GM13977 (cell line): ENCODE data around the gene TMED5.

Experiments used
- DNase-seq: peaks from one replicate; pipeline ENCODE4 v3.0.0; 2012; ENCODE audit warnings: low spot score
- in situ Hi-C: fragments of 300-500 bp; cut with MboI; formaldehyde crosslinking; loops from one replicate; pipeline ENCODE4 v1.12.0; 2022; ENCODE audit warnings: low sequenced_read_pairs, low pct_unique_long_range_greater_than_20kb, mixed read lengths, inconsistent platforms; ENCODE audit not compliant: unreplicated experiment
- TF ChIP-seq, protein P1 (sequence below): IDR thresholded peaks from 2 replicates; pipeline ENCODE4 v1.5.1; 2012; ENCODE audit warnings: mild to moderate bottlenecking, control low read depth; ENCODE audit not compliant: insufficient read depth; ENCODE audit errors: extremely low read depth, missing control alignments

Gene TMED5

DNA sequence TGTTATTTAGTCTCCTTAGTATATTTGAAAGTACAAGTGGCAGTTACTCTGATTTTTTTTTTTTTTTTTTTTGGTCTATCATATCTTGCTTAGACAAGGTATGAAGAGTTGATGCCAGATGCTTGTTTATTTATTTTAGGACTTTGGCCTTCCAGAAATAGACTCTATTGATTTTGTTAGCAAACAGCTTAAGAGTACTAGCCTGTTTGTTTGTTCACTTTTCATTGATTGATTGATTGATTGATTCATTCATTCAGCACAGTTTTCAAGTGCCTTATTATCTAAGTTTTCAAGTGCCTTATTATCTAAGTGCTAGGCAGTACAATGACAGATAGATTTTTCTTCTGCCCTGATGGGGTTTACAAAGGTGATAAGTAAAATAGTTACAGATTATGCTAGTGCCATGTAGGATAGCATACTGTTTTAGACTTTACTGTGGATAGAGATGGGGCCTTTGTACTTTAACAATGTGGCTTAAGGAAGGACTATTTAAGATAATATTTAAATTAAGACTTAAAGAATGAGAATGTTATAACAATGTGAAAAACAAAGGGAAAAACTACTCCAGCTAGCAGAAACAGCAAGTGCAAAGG, 50.6 kb downstream of the TMED5 start:
- TF ChIP-seq, protein P1, sequence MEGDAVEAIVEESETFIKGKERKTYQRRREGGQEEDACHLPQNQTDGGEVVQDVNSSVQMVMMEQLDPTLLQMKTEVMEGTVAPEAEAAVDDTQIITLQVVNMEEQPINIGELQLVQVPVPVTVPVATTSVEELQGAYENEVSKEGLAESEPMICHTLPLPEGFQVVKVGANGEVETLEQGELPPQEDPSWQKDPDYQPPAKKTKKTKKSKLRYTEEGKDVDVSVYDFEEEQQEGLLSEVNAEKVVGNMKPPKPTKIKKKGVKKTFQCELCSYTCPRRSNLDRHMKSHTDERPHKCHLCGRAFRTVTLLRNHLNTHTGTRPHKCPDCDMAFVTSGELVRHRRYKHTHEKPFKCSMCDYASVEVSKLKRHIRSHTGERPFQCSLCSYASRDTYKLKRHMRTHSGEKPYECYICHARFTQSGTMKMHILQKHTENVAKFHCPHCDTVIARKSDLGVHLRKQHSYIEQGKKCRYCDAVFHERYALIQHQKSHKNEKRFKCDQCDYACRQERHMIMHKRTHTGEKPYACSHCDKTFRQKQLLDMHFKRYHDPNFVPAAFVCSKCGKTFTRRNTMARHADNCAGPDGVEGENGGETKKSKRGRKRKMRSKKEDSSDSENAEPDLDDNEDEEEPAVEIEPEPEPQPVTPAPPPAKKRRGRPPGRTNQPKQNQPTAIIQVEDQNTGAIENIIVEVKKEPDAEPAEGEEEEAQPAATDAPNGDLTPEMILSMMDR: no peak
- DNase-seq: no peak
- in situ Hi-C loops: no loop called here

- in situ Hi-C loops: no loop called here
- DNase-seq: no peak
- TF ChIP-seq, protein P1: no peak
Measured at GRCh38 chr1:93124556-93125355, 55.5 kb downstream of the TMED5 start.

DNA sequence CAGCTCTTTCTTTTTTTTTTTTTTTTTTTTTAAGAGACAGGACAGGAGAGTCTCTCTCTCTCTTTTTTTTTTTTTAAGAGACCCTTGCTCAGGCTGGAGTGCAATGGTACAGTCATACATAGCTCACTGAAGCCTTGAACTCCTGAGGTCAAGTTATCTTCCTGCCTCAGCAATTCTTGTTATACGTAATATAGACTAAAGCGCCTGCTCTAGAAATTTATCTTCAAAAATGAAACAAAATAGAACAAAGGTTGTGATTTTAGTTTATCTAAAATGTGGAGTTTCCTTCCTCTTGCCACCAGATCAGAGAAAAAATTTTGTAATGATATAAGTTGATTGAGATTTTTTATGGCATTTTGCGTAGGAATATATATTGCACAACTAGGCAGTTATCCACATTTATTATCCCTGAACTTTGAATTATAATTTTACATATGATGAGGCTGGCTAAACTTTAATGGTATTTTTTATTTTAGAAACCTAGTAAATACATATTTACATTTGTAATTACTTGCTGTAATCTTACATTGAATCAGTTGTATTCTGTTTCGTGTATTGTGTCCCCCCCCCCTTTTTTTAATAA, 56.9 kb downstream of the TMED5 start:
- no peak for DNase-seq
- in situ Hi-C loops: no loop called here

GRCh38 chr1:93120614-93121013, 59.6 kb downstream of the TMED5 start:
- no peak for DNase-seq
- TF ChIP-seq, protein P1: no peak
- in situ Hi-C loops: no loop called here

More for the DNA sequence above, 56.9 kb downstream of the TMED5 start:
- TF ChIP-seq, protein P1: no peak

- no peak for DNase-seq
- in situ Hi-C loops: no loop called here
- TF ChIP-seq, protein P1: no peak
Measured at GRCh38 chr1:93114391-93114790, 65.8 kb downstream of the TMED5 start.

GRCh38 chr1:93113127-93113526, 67.1 kb downstream of the TMED5 start:
- no peak for DNase-seq
- in situ Hi-C loops: no loop called here
- TF ChIP-seq, protein P1: no peak
